Astrocyte (in vitro differentiated cells and primary cell): ENCODE data around the gene GPER1. TPM values are rescaled to one million over a fixed set of nuclear protein-coding genes. Genes with fewer than 3 reads are reported as not detected.

Experiments used
- DNase-seq: peaks from one replicate; pipeline ENCODE4 v3.0.0-alpha.2; 2010; ENCODE audit warnings: low read depth
- FAIRE-seq: peaks from 2 replicates; lab custom pipeline; 2011; peaks lifted over from hg19 to GRCh38; lab: Jason Lieb, UNC
- H2AFZ ChIP-seq: 2 replicates; pipeline ENCODE4 v1.6.0; 2012; ENCODE audit warnings: low read depth, low read length, inconsistent platforms
- H3K27ac ChIP-seq: 2 replicates; pipeline ENCODE4 v1.5.1; 2011; ENCODE audit warnings: low read depth, low read length, inconsistent platforms
- H3K27me3 ChIP-seq: 2 replicates; pipeline ENCODE4 v1.6.0; 2011; ENCODE audit warnings: low read length, inconsistent platforms; ENCODE audit not compliant: insufficient read depth
- H3K36me3 ChIP-seq: 2 replicates; pipeline ENCODE4 v1.5.1; 2011; ENCODE audit warnings: low read length, inconsistent platforms; ENCODE audit not compliant: insufficient read depth
- H3K4me1 ChIP-seq: 2 replicates; pipeline ENCODE4 v1.5.1; 2011; ENCODE audit warnings: low read length, inconsistent platforms; ENCODE audit not compliant: insufficient read depth
- H3K4me2 ChIP-seq: 2 replicates; pipeline ENCODE4 v1.6.0; 2012; ENCODE audit warnings: low read length, inconsistent platforms
- H3K4me3 ChIP-seq: 2 replicates; pipeline ENCODE4 v1.5.1; 2011; ENCODE audit warnings: low read depth, mild to moderate bottlenecking, low read length, inconsistent platforms; ENCODE audit not compliant: insufficient read depth
- H3K79me2 ChIP-seq: 2 replicates; pipeline ENCODE4 v1.6.0; 2012; ENCODE audit warnings: mild to moderate bottlenecking, low read length, inconsistent platforms; ENCODE audit not compliant: insufficient read depth
- H3K9ac ChIP-seq: 2 replicates; pipeline ENCODE4 v1.6.0; 2012; ENCODE audit warnings: mild to moderate bottlenecking, low read length, inconsistent platforms
- H3K9me3 ChIP-seq: 2 replicates; pipeline ENCODE4 v1.5.1; 2012; ENCODE audit warnings: low read depth, mild to moderate bottlenecking, low read length, inconsistent platforms; ENCODE audit not compliant: insufficient read depth
- H4K20me1 ChIP-seq: 2 replicates; pipeline ENCODE4 v1.6.0; 2012; ENCODE audit warnings: low read length, inconsistent platforms; ENCODE audit not compliant: insufficient read depth
- H3K27ac Mint-ChIP-seq: one replicate; pipeline ENCODE4 v1.8.0; 2021; ENCODE audit warnings: mild to moderate bottlenecking, mixed read lengths; ENCODE audit not compliant: unreplicated experiment
- H3K27me3 Mint-ChIP-seq: one replicate; pipeline ENCODE4 v1.8.0; 2021; ENCODE audit warnings: low read depth, mixed read lengths; ENCODE audit not compliant: unreplicated experiment
- H3K36me3 Mint-ChIP-seq: one replicate; pipeline ENCODE4 v1.8.0; 2021; ENCODE audit warnings: low read depth, mixed read lengths; ENCODE audit not compliant: unreplicated experiment
- H3K4me1 Mint-ChIP-seq: one replicate; pipeline ENCODE4 v1.8.0; 2021; ENCODE audit warnings: low read depth, mixed read lengths; ENCODE audit not compliant: unreplicated experiment
- H3K4me3 Mint-ChIP-seq: one replicate; pipeline ENCODE4 v1.8.0; 2021; ENCODE audit warnings: mild to moderate bottlenecking, moderate library complexity, mixed read lengths; ENCODE audit not compliant: unreplicated experiment
- H3K9me3 Mint-ChIP-seq: one replicate; pipeline ENCODE4 v1.8.0; 2021; ENCODE audit warnings: mild to moderate bottlenecking, mixed read lengths; ENCODE audit not compliant: unreplicated experiment
- EZH2 ChIP-seq: IDR thresholded peaks from 2 replicates; pipeline ENCODE4 v1.6.1; 2012; ENCODE audit warnings: mild to moderate bottlenecking, low read length, inconsistent platforms; ENCODE audit not compliant: insufficient read depth
- total RNA-seq: library from RNA; stranded (reverse); gene quantifications from 2 replicates; pipeline ENCODE4 v1.2.1, GENCODE V29; 2021
- TF ChIP-seq, protein P1 (sequence below): IDR thresholded peaks from 2 replicates; pipeline ENCODE4 v1.5.1; 2011; ENCODE audit warnings: low read depth, mild to moderate bottlenecking, inconsistent platforms, low read length, moderate library complexity; ENCODE audit not compliant: insufficient read depth

The GPER1 gene
- total RNA-seq, 1 donor from 2014 or later, result 17.4 TPM

GRCh38 chr7:1065585-1066241 is 22.2 kb upstream of the GPER1 start:
- Histone ChIP-seq H3K4me2 (peak overlapping the region; percentile 65), H3K9ac (no peak overlapping the region), H3K4me3 (no peak overlapping the region), H2AFZ (no peak overlapping the region), H3K27ac (no peak overlapping the region), H3K9me3 (peaks cover 2% of the 10 kb centered on the region), H3K4me1 (no peaks in the 10 kb centered on the region), H4K20me1 (peaks cover 70% of the 10 kb centered on the region), H3K27me3 (no peaks in the 10 kb centered on the region), H3K79me2 (no peaks in the 10 kb centered on the region), H3K36me3 (no peaks in the 10 kb centered on the region)
- Mint-ChIP-seq H3K27me3 (no peaks in the 10 kb centered on the region), H3K4me1 (peaks cover 5% of the 10 kb centered on the region), H3K36me3 (peaks cover 3% of the 10 kb centered on the region), H3K4me3 (no peak overlapping the region), H3K9me3 (no peaks in the 10 kb centered on the region), H3K27ac (no peak overlapping the region)
- DNase-seq (no peak), FAIRE-seq (no peak)
- TF ChIP-seq, protein P1, sequence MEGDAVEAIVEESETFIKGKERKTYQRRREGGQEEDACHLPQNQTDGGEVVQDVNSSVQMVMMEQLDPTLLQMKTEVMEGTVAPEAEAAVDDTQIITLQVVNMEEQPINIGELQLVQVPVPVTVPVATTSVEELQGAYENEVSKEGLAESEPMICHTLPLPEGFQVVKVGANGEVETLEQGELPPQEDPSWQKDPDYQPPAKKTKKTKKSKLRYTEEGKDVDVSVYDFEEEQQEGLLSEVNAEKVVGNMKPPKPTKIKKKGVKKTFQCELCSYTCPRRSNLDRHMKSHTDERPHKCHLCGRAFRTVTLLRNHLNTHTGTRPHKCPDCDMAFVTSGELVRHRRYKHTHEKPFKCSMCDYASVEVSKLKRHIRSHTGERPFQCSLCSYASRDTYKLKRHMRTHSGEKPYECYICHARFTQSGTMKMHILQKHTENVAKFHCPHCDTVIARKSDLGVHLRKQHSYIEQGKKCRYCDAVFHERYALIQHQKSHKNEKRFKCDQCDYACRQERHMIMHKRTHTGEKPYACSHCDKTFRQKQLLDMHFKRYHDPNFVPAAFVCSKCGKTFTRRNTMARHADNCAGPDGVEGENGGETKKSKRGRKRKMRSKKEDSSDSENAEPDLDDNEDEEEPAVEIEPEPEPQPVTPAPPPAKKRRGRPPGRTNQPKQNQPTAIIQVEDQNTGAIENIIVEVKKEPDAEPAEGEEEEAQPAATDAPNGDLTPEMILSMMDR, result peak; percentile 59
- TF ChIP-seq EZH2, result no peak

- Histone ChIP-seq H4K20me1 (peaks cover 70% of the 10 kb centered on the region), H3K9me3 (peaks cover 2% of the 10 kb centered on the region), H3K4me3 (no peak overlapping the region), H3K36me3 (no peaks in the 10 kb centered on the region), H2AFZ (no peak overlapping the region), H3K27ac (no peak overlapping the region), H3K4me2 (peak overlapping the region; percentile 65), H3K27me3 (no peaks in the 10 kb centered on the region), H3K79me2 (no peaks in the 10 kb centered on the region), H3K4me1 (no peaks in the 10 kb centered on the region), H3K9ac (no peak overlapping the region)
- H3K27me3 Mint-ChIP-seq, result no peaks in the 10 kb centered on the region
- H3K9me3 Mint-ChIP-seq, result no peaks in the 10 kb centered on the region
- FAIRE-seq (no peak), DNase-seq (no peak)
- no peak overlapping the region for H3K4me3 Mint-ChIP-seq
- peaks cover 5% of the 10 kb centered on the region for H3K4me1 Mint-ChIP-seq
- H3K27ac Mint-ChIP-seq, result no peak overlapping the region
- peaks cover 3% of the 10 kb centered on the region for H3K36me3 Mint-ChIP-seq
- TF ChIP-seq EZH2, result no peak
- TF ChIP-seq, protein P1, result no peak
These were observed 21.7 kb upstream of the GPER1 start for GRCh38 chr7:1066242-1066588.

GRCh38 chr7:1068013-1068412 is 19.9 kb upstream of the GPER1 start:
- Histone ChIP-seq H3K27ac (no peak overlapping the region), H2AFZ (no peak overlapping the region), H3K4me1 (no peaks in the 10 kb centered on the region), H3K27me3 (no peaks in the 10 kb centered on the region), H3K4me3 (no peak overlapping the region), H3K79me2 (no peaks in the 10 kb centered on the region), H3K9ac (no peak overlapping the region), H3K9me3 (peaks cover 2% of the 10 kb centered on the region), H3K4me2 (no peak overlapping the region), H3K36me3 (no peaks in the 10 kb centered on the region), H4K20me1 (peaks cover 61% of the 10 kb centered on the region)
- Mint-ChIP-seq H3K27ac (no peak overlapping the region), H3K27me3 (no peaks in the 10 kb centered on the region), H3K4me3 (no peak overlapping the region), H3K9me3 (peaks cover 3% of the 10 kb centered on the region), H3K36me3 (peaks cover 3% of the 10 kb centered on the region), H3K4me1 (peaks cover 5% of the 10 kb centered on the region)
- no peak for FAIRE-seq
- TF ChIP-seq, protein P1, result no peak
- TF ChIP-seq EZH2, result no peak
- DNase-seq, result no peak
